H9 (cell line): ENCODE measurements around the gene MZF1. TPM values are rescaled to one million over a fixed set of nuclear protein-coding genes. Genes with fewer than 3 reads are reported as not detected.

ENCODE experiments used
- DNase-seq: peaks from one replicate; pipeline ENCODE4 v3.0.0-alpha.2; 2017
- H2AFZ ChIP-seq: one replicate; pipeline ENCODE4 v1.6.1; 2013; ENCODE audit warnings: mild to moderate bottlenecking, low read length, control low read depth, moderate library complexity
- H2AK5ac ChIP-seq: 2 replicates; pipeline ENCODE4 v1.6.1; 2013; ENCODE audit warnings: low read length, control low read depth, mixed read lengths; ENCODE audit not compliant: insufficient read length
- H2BK120ac ChIP-seq: one replicate; pipeline ENCODE4 v1.6.1; 2013; ENCODE audit warnings: low read depth, mild to moderate bottlenecking, low read length, control low read depth, inconsistent platforms; ENCODE audit not compliant: poor library complexity, severe bottlenecking
- H2BK12ac ChIP-seq: 2 replicates; pipeline ENCODE4 v1.6.1; 2013; ENCODE audit warnings: low read length, control low read depth, mixed read lengths, low read depth; ENCODE audit not compliant: insufficient read length
- H2BK15ac ChIP-seq: 2 replicates; pipeline ENCODE4 v1.6.1; 2013; ENCODE audit warnings: low read depth, low read length, control low read depth
- H2BK20ac ChIP-seq: one replicate; pipeline ENCODE4 v1.6.1; 2013; ENCODE audit warnings: low read depth, mild to moderate bottlenecking, low read length, control low read depth, inconsistent platforms; ENCODE audit not compliant: poor library complexity, severe bottlenecking
- H2BK5ac ChIP-seq: 2 replicates; pipeline ENCODE4 v1.6.1; 2013; ENCODE audit warnings: low read length, control low read depth, mixed read lengths; ENCODE audit not compliant: insufficient read length
- H3K14ac ChIP-seq: 2 replicates; pipeline ENCODE4 v1.6.1; 2013; ENCODE audit warnings: low read length, control low read depth; ENCODE audit not compliant: insufficient read depth
- H3K18ac ChIP-seq: 2 replicates; pipeline ENCODE4 v1.6.1; 2013; ENCODE audit warnings: low read depth, mild to moderate bottlenecking, mixed read lengths, low read length, control low read depth; ENCODE audit not compliant: insufficient read length
- H3K23ac ChIP-seq: 2 replicates; pipeline ENCODE4 v1.6.1; 2013; ENCODE audit warnings: low read length, control low read depth, mixed read lengths, low read depth; ENCODE audit not compliant: insufficient read length
- H3K23me2 ChIP-seq: 2 replicates; pipeline ENCODE4 v1.6.1; 2013; ENCODE audit warnings: low read depth, mild to moderate bottlenecking, mixed read lengths, low read length, control low read depth; ENCODE audit not compliant: insufficient read length, poor library complexity, severe bottlenecking
- H3K27ac ChIP-seq: 2 replicates; pipeline ENCODE4 v1.5.1; 2013; ENCODE audit warnings: low read length, control low read depth, mixed read lengths, low read depth; ENCODE audit not compliant: insufficient read length
- H3K27me3 ChIP-seq: 2 replicates; pipeline ENCODE4 v1.6.1; 2013; ENCODE audit warnings: low read length, control low read depth, inconsistent platforms; ENCODE audit not compliant: insufficient read depth
- H3K4ac ChIP-seq: 2 replicates; pipeline ENCODE4 v1.6.1; 2013; ENCODE audit warnings: low read depth, mild to moderate bottlenecking, control low read depth, inconsistent platforms, low read length, moderate library complexity
- H3K4me1 ChIP-seq: 2 replicates; pipeline ENCODE4 v1.6.1; 2013; ENCODE audit warnings: low read length, control low read depth, inconsistent platforms; ENCODE audit not compliant: insufficient read depth
- H3K4me2 ChIP-seq: 2 replicates; pipeline ENCODE4 v1.6.1; 2013; ENCODE audit warnings: low read length, control low read depth, mixed read lengths; ENCODE audit not compliant: insufficient read length, insufficient read depth
- H3K56ac ChIP-seq: 2 replicates; pipeline ENCODE4 v1.6.1; 2013; ENCODE audit warnings: low read depth, mild to moderate bottlenecking, mixed read lengths, low read length, control low read depth; ENCODE audit not compliant: insufficient read length
- H3K79me1 ChIP-seq: 2 replicates; pipeline ENCODE4 v1.6.1; 2013; ENCODE audit warnings: low read depth, mild to moderate bottlenecking, moderate library complexity, low read length, control low read depth, inconsistent platforms; ENCODE audit not compliant: insufficient read depth, poor library complexity, severe bottlenecking
- H3K79me2 ChIP-seq: 2 replicates; pipeline ENCODE4 v1.6.1; 2013; ENCODE audit warnings: low read length, control low read depth, inconsistent platforms; ENCODE audit not compliant: insufficient read depth
- H3K9ac ChIP-seq: 2 replicates; pipeline ENCODE4 v1.6.1; 2013; ENCODE audit warnings: low read length, control low read depth, mixed read lengths; ENCODE audit not compliant: insufficient read length; ENCODE audit errors: extremely low read depth
- H3K9me3 ChIP-seq: one replicate; pipeline ENCODE4 v1.6.1; 2013; ENCODE audit warnings: low read depth, low read length, inconsistent platforms; ENCODE audit not compliant: control insufficient read depth
- H3T11ph ChIP-seq: one replicate; pipeline ENCODE4 v1.6.1; 2013; ENCODE audit warnings: mild to moderate bottlenecking, low read length, control low read depth, inconsistent platforms
- H4K20me1 ChIP-seq: one replicate; pipeline ENCODE4 v1.6.1; 2013; ENCODE audit not compliant: control insufficient read depth, insufficient read length, insufficient read depth
- H4K5ac ChIP-seq: 2 replicates; pipeline ENCODE4 v1.6.1; 2013; ENCODE audit warnings: low read depth, mild to moderate bottlenecking, mixed read lengths, low read length, control low read depth; ENCODE audit not compliant: insufficient read length
- H4K8ac ChIP-seq: replicated peaks from 2 replicates; pipeline ENCODE4 v1.6.1; 2013; ENCODE audit warnings: low read length, control low read depth, mixed read lengths, low read depth; ENCODE audit not compliant: insufficient read length
- H4K91ac ChIP-seq: 2 replicates; pipeline ENCODE4 v1.6.1; 2013; ENCODE audit warnings: low read depth, mild to moderate bottlenecking, moderate library complexity, mixed read lengths, low read length, control low read depth; ENCODE audit not compliant: insufficient read length
- H3K27ac Mint-ChIP-seq, 3 experiments: 2 replicates in 2 of 3; 3 replicates in 1 of 3; pipeline ENCODE4 v1.8.0; 2020 to 2021; ENCODE audit warnings: mixed read lengths in 3 of 3, mild to moderate bottlenecking in 1 of 3, moderate library complexity in 1 of 3
- H3K27me3 Mint-ChIP-seq: 2 replicates; pipeline ENCODE4 v1.8.0; 2021; ENCODE audit warnings: low read depth, mild to moderate bottlenecking, moderate library complexity, mixed read lengths
- H3K36me3 Mint-ChIP-seq, 3 experiments: 2 replicates in 2 of 3; 3 replicates in 1 of 3; pipeline ENCODE4 v1.8.0; 2020 to 2021; ENCODE audit warnings: low read depth in 3 of 3, mixed read lengths in 3 of 3; ENCODE audit not compliant: insufficient read depth in 1 of 3
- H3K4me1 Mint-ChIP-seq, 2 experiments: 2 replicates each; pipeline ENCODE4 v1.8.0; 2020; ENCODE audit warnings: mixed read lengths in 2 of 2
- H3K4me3 Mint-ChIP-seq, 2 experiments: 2 replicates in 1 of 2; 3 replicates in 1 of 2; pipeline ENCODE4 v1.8.0; 2020 to 2021; ENCODE audit warnings: mild to moderate bottlenecking in 2 of 2, mixed read lengths in 2 of 2, moderate library complexity in 1 of 2
- H3K9me3 Mint-ChIP-seq, 2 experiments: 2 replicates in 1 of 2; 3 replicates in 1 of 2; pipeline ENCODE4 v1.8.0; 2020; ENCODE audit warnings: mild to moderate bottlenecking in 2 of 2, mixed read lengths in 2 of 2, moderate library complexity in 1 of 2
- CTCF ChIP-seq: fragments of 200-600 bp; sonication (generic); conservative IDR thresholded peaks from 3 replicates; pipeline ENCODE4 v1.8.0; 2021; ENCODE audit warnings: antibody characterized with exemption, mild to moderate bottlenecking
- WGBS: extraction: QIAGEN DNeasy Blood & Tissue Kit; methylation state at CpG from one replicate; pipeline ENCODE4 v1.1.7; 2013; ENCODE audit warnings: missing lambda C conversion rate, low lambda C conversion rate, mixed read lengths; ENCODE audit not compliant: insufficient read length; ENCODE audit errors: extremely low coverage; 5-methylcytosine and 5-hydroxymethylcytosine counted together
- total RNA-seq: library from RNA; stranded (reverse); gene quantifications from 2 replicates; pipeline ENCODE4 v1.2.1, GENCODE V29; 2021

MZF1 gene
- total RNA-seq, 1 experiment from 2014 or later, result 23.6 TPM

GRCh38 chr19:58536852-58537798 is 36.0 kb downstream of the MZF1 start:
- no peak for TF ChIP-seq CTCF
- H2BK15ac ChIP-seq, result no peak overlapping the region
- H3K14ac ChIP-seq, result no peak overlapping the region
- Mint-ChIP-seq H3K4me1 (peaks cover 3 to 9% of the 10 kb centered on the region in 2 experiments), H3K27ac (peak overlapping the region in 2 of 3 experiments; percentile 99 to 100; a peak in 1 of 7 replicates), H3K4me3 (peak overlapping the region in 1 of 2 experiments; percentile 76; a peak in 2 of 5 replicates), H3K9me3 (no peaks in the 10 kb centered on the region), H3K27me3 (peaks cover 28% of the 10 kb centered on the region), H3K36me3 (no peaks in the 10 kb centered on the region)
- no peak overlapping the region for H3K27ac ChIP-seq
- H2BK5ac ChIP-seq, result no peak overlapping the region
- H3K9ac ChIP-seq, result no peak overlapping the region
- H3T11ph ChIP-seq, result no peak overlapping the region
- no peak overlapping the region for H3K23ac ChIP-seq
- no peak overlapping the region for H4K91ac ChIP-seq
- no CpG with 5 or more reads among the region's 8 CpGs for WGBS
- no peaks in the 10 kb centered on the region for H4K20me1 ChIP-seq
- H3K4ac ChIP-seq, result no peak overlapping the region
- H3K56ac ChIP-seq, result no peak overlapping the region
- DNase-seq, result no peak
- H2BK20ac ChIP-seq, result no peak overlapping the region
- H3K23me2 ChIP-seq, result peaks cover 2% of the 10 kb centered on the region
- no peak overlapping the region for H2BK120ac ChIP-seq
- no peaks in the 10 kb centered on the region; the same call in 1 of the 2 replicates for H3K4me1 ChIP-seq
- peak overlapping the region; percentile 1 for H3K18ac ChIP-seq
- no peaks in the 10 kb centered on the region; the same call in 1 of the 2 replicates for H3K27me3 ChIP-seq
- no peaks in the 10 kb centered on the region for H3K79me1 ChIP-seq
- no peaks in the 10 kb centered on the region for H3K79me2 ChIP-seq
- H4K5ac ChIP-seq, result no peak overlapping the region
- H2BK12ac ChIP-seq, result no peak overlapping the region
- H3K9me3 ChIP-seq, result no peaks in the 10 kb centered on the region
- H3K4me2 ChIP-seq, result no peak overlapping the region
- no peak overlapping the region for H2AK5ac ChIP-seq
- no peak overlapping the region for H4K8ac ChIP-seq
- no peak overlapping the region for H2AFZ ChIP-seq
